Astrocyte of the cerebellum (primary cell): Measurements from ENCODE around the gene PCID2.

Experiments
- DNase-seq: peaks from one replicate; pipeline ENCODE4 v3.0.0-alpha.2; 2011; ENCODE audit warnings: low read depth
- H3K4me3 ChIP-seq: 2 replicates; pipeline ENCODE4 v1.5.1; 2011; ENCODE audit warnings: mild to moderate bottlenecking, low read depth, low read length, moderate library complexity
- CTCF ChIP-seq: IDR thresholded peaks from 2 replicates; pipeline ENCODE4 v1.5.1; 2012; ENCODE audit warnings: low read length, low read depth, moderate library complexity, mild to moderate bottlenecking; ENCODE audit errors: missing control alignments
- in situ Hi-C: cut with HindIII; loops from 2 replicates; pipeline ENCODE4 v1.10.0; 2017; ENCODE audit warnings: low sequenced_read_pairs

The PCID2 gene

GRCh38 chr13:113176280-113176679 is 32.2 kb downstream of the PCID2 start:
- no peak for DNase-seq
- in situ Hi-C loops: no loop called here
- TF ChIP-seq CTCF: no peak
- H3K4me3 ChIP-seq: no peak overlapping the region

- no peak overlapping the region for H3K4me3 ChIP-seq
- TF ChIP-seq CTCF: no peak
- in situ Hi-C loops: no loop called here
- no peak for DNase-seq
These were observed 36.0 kb downstream of the PCID2 start for GRCh38 chr13:113172419-113172926.

- no peak for TF ChIP-seq CTCF
- H3K4me3 ChIP-seq: no peak overlapping the region
- in situ Hi-C loops: no loop called here
- DNase-seq: no peak
These were observed 37.0 kb downstream of the PCID2 start for GRCh38 chr13:113171250-113172125.

DNA sequence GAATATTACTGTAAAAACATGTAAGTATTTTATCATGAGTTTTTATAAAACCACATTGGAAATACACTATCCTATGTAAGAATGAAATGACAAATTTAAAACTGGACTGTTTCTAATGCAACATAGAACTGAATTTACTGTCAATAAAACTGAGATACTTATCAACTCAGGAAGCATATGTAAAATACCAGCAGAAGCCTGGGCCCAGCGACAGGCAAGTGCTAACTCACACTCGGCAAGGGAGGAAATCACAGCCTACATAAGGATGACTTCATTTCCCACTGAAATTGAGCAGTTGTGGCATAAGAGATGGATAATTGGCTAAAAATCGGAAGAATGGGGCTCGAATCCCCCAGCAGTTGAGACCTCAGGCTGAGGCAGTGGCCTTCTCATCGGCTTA is 38.0 kb downstream of the PCID2 start:
- DNase-seq: no peak
- in situ Hi-C loops: no loop called here
- TF ChIP-seq CTCF: no peak
- no peak overlapping the region for H3K4me3 ChIP-seq

DNA sequence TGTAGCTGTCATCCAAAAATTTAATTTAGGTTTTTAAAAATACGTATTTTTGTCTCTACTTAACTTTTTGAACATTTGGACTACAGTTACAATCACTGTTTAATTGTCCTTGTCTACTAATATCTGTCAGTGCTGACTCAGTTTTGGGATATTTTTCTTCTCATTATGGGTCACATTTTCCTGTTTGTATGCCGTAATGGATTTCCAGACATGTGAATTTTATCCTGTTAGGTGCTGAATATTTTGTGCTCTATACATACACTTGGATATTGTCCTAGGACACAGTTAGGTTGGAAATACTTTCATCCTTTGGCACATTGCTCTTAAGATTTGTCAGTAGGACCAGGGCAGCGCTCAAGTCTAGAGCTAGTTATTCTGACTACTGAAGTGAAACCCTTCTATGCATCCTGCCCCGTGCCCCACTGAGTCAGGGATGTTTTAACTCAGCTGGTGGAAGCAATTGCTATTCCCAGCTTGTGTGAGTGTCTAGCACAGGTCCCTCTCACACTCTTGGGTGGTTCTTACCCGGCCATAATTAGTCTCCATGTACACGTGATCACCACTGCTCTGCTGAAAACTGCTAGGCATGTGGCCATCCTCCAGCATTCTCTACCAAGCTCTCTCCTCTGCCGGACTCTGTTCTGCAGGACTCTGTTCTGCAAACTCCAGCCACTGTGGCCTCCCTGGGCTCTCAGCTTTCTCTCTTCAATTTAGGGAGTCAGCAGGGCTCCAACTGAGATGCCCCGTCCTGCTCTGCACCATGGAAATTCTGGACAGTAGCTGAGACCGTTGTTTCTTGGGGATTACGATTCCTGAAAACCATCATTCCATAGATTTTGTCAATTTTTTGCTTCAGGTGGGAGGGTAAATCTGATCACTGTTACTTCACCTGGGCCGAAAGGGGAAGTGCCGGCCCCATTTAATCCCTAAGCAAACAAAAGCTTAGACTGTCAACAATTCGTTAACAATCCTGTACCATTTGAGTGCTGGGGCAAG is 38.9 kb downstream of the PCID2 start:
- no peak for TF ChIP-seq CTCF
- DNase-seq: no peak
- in situ Hi-C loops: no loop called here
- no peak overlapping the region for H3K4me3 ChIP-seq

DNA sequence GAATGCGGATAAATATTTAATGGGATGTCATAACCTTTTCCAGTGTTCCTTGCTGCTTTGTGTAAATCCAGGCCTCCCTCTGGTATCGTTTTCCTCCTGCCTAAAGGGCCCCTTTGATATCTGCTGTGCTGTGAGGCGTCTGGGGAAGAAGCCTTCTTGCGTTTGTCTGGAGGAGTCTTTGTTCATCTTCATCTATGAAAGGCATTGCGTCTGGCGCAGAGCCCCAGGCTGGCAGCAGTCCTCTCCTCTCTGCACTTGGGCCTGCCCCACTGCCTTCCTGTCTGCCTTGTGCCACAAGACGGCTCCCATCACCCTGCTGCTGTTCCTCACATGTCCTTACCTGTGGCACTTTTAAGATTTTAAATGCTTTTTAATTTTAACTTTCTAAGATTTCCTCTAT is 40.3 kb downstream of the PCID2 start:
- no peak overlapping the region for H3K4me3 ChIP-seq
- no peak for DNase-seq
- no peak for TF ChIP-seq CTCF
- in situ Hi-C loops: no loop called here
